Fibroblast of lung (primary cell): ENCODE measurements around the gene MRI1. TPM values are rescaled to one million over a fixed set of nuclear protein-coding genes. Genes with fewer than 3 reads are reported as not detected.

Experiments
- DNase-seq, 2 donors: peaks; one replicate each; pipeline versions ENCODE4 v3.0.0 to v3.0.0-alpha.2; 2010; ENCODE audit warnings: low read depth in 2 of 2
- H2AFZ ChIP-seq: 2 replicates; pipeline ENCODE4 v1.5.1; 2012; ENCODE audit warnings: low read length, control low read depth, inconsistent platforms
- H3K27ac ChIP-seq: 2 replicates; pipeline ENCODE4 v1.5.1; 2011; ENCODE audit warnings: low read length, control low read depth; ENCODE audit not compliant: insufficient read depth
- H3K27me3 ChIP-seq: 2 replicates; pipeline ENCODE4 v1.5.1; 2011; ENCODE audit warnings: mild to moderate bottlenecking, low read length; ENCODE audit not compliant: control insufficient read depth, insufficient read depth
- H3K36me3 ChIP-seq: 2 replicates; pipeline ENCODE4 v1.5.1; 2011; ENCODE audit warnings: low read length; ENCODE audit not compliant: control insufficient read depth, insufficient read depth
- H3K4me1 ChIP-seq: 2 replicates; pipeline ENCODE4 v1.5.1; 2011; ENCODE audit warnings: low read length; ENCODE audit not compliant: control insufficient read depth, insufficient read depth; ENCODE audit errors: extremely low read depth
- H3K4me2 ChIP-seq: 2 replicates; pipeline ENCODE4 v1.5.1; 2011; ENCODE audit warnings: low read length, control low read depth; ENCODE audit not compliant: insufficient read depth; ENCODE audit errors: extremely low read depth
- H3K4me3 ChIP-seq, 4 experiments: fragments of 200-600 bp in 1 of 4; sonication (generic) in 1 of 4; replicated peaks in 1 of 4; 2 replicates each; pipeline ENCODE4 v1.5.1; 2011 to 2016; ENCODE audit warnings: low read length in 4 of 4, low read depth in 3 of 4, mild to moderate bottlenecking in 3 of 4, control low read depth in 2 of 4, inconsistent platforms in 1 of 4, mixed read lengths in 1 of 4; ENCODE audit not compliant: insufficient read depth in 1 of 4; ENCODE audit errors: control extremely low read depth in 1 of 4
- H3K79me2 ChIP-seq: 2 replicates; pipeline ENCODE4 v1.5.1; 2012; ENCODE audit warnings: mild to moderate bottlenecking, low read length, inconsistent platforms; ENCODE audit not compliant: control insufficient read depth, insufficient read depth
- H3K9ac ChIP-seq: 2 replicates; pipeline ENCODE4 v1.5.1; 2011; ENCODE audit warnings: mild to moderate bottlenecking, low read length, control low read depth; ENCODE audit not compliant: insufficient read depth
- H3K9me3 ChIP-seq: 2 replicates; pipeline ENCODE4 v1.5.1; 2012; ENCODE audit warnings: low read depth, low read length; ENCODE audit not compliant: control insufficient read depth, insufficient read depth
- H4K20me1 ChIP-seq: 2 replicates; pipeline ENCODE4 v1.5.1; 2011; ENCODE audit warnings: low read length; ENCODE audit not compliant: control insufficient read depth, insufficient read depth; ENCODE audit errors: extremely low read depth
- EZH2 ChIP-seq: IDR thresholded peaks from 2 replicates; pipeline ENCODE4 v1.5.1; 2012; ENCODE audit warnings: low read length, control low read depth, mild to moderate bottlenecking; ENCODE audit errors: missing control alignments
- polyA plus RNA-seq, 2 donors: library from polyadenylated mRNA; depleted of rRNA in 1 of 2; stranded (reverse) in 1 of 2; unstranded in 1 of 2; fragments of >200 nt; gene quantifications; 2 replicates each; pipeline ENCODE4 v1.2.1, GENCODE V29; 2011 to 2012; ENCODE audit warnings: missing spikeins in 1 of 2
- total RNA-seq: library from RNA; depleted of rRNA; stranded (reverse); fragments of >200 nt; gene quantifications from 2 replicates; pipeline ENCODE4 v1.2.1, GENCODE V29; 2014
- TF ChIP-seq, protein P1 (sequence below), 2 donors: IDR thresholded peaks in 1 of 2; conservative IDR thresholded peaks in 1 of 2; 1 replicate in 1 of 2; 2 replicates in 1 of 2; pipeline ENCODE4 v1.5.1; 2011 to 2012; ENCODE audit warnings: low read length in 2 of 2, control low read depth in 1 of 2, inconsistent platforms in 1 of 2, low read depth in 1 of 2, mild to moderate bottlenecking in 1 of 2

The MRI1 gene
- total and polyA plus RNA-seq, 2 donors (not counting 1 experiment from before 2014, with no cell fraction given), result 17.1 to 17.7 TPM

- no peak for TF ChIP-seq EZH2
- TF ChIP-seq, protein P1, sequence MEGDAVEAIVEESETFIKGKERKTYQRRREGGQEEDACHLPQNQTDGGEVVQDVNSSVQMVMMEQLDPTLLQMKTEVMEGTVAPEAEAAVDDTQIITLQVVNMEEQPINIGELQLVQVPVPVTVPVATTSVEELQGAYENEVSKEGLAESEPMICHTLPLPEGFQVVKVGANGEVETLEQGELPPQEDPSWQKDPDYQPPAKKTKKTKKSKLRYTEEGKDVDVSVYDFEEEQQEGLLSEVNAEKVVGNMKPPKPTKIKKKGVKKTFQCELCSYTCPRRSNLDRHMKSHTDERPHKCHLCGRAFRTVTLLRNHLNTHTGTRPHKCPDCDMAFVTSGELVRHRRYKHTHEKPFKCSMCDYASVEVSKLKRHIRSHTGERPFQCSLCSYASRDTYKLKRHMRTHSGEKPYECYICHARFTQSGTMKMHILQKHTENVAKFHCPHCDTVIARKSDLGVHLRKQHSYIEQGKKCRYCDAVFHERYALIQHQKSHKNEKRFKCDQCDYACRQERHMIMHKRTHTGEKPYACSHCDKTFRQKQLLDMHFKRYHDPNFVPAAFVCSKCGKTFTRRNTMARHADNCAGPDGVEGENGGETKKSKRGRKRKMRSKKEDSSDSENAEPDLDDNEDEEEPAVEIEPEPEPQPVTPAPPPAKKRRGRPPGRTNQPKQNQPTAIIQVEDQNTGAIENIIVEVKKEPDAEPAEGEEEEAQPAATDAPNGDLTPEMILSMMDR (conservative IDR thresholded peaks at IDR 0.05 in 1 of 2, IDR thresholded peaks at IDR 0.05 in 1 of 2; ENCODE audit: low read depth in 1 of 2, low read length in 2 of 2), result no peak
- Histone ChIP-seq H3K36me3 (no peaks in the 10 kb centered on the region), H3K4me1 (peaks cover 17% of the 10 kb centered on the region), H3K9me3 (no peaks in the 10 kb centered on the region), H4K20me1 (no peaks in the 10 kb centered on the region), H3K27me3 (no peaks in the 10 kb centered on the region), H2AFZ (no peak overlapping the region), H3K4me3 (no peak overlapping the region), H3K79me2 (peaks cover 2% of the 10 kb centered on the region), H3K27ac (peak overlapping the region; percentile 47), H3K4me2 (peak overlapping the region; percentile 44), H3K9ac (no peak overlapping the region)
- peak; percentile 65 to 85 for DNase-seq
Measured at GRCh38 chr19:13727798-13728197, 36.5 kb upstream of the MRI1 start.

DNA sequence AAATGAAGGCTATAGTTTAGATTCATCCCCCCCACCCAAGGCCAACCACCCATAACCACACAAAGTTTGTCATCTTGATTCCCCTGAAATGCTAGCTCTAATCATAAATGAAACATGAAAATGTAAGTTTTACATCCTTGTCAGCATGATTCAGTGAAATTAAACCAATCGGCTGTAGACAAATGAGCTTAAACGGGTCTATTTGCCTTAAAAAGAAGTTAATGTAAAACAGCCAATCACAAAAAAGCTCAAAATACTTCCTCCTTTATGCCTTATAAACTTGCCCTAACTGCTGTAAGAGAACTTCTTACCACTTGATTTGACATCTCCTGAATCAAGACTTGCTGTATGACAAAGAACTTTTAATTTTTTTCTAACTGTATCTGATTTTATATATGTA, 34.5 kb upstream of the MRI1 start:
- Histone ChIP-seq H2AFZ (no peak overlapping the region), H3K4me2 (no peak overlapping the region), H3K9ac (no peak overlapping the region), H3K4me3 (no peak overlapping the region), H3K9me3 (no peaks in the 10 kb centered on the region), H3K36me3 (no peaks in the 10 kb centered on the region), H4K20me1 (no peaks in the 10 kb centered on the region), H3K79me2 (peaks cover 2% of the 10 kb centered on the region), H3K27ac (peak overlapping the region; percentile 97), H3K4me1 (peaks cover 17% of the 10 kb centered on the region), H3K27me3 (no peaks in the 10 kb centered on the region)
- TF ChIP-seq, protein P1 (conservative IDR thresholded peaks at IDR 0.05 in 1 of 2, IDR thresholded peaks at IDR 0.05 in 1 of 2; ENCODE audit: low read depth in 1 of 2, low read length in 2 of 2), result no peak
- TF ChIP-seq EZH2, result no peak
- peak in 1 of 2 donors; percentile 56 for DNase-seq

- peak; percentile 98 for DNase-seq
- peak overlapping the region; percentile 85 for H3K4me2 ChIP-seq
- TF ChIP-seq, protein P1 (conservative IDR thresholded peaks at IDR 0.05 in 1 of 2, IDR thresholded peaks at IDR 0.05 in 1 of 2; ENCODE audit: low read depth in 1 of 2, low read length in 2 of 2), result no peak
- no peak for TF ChIP-seq EZH2
- peak overlapping the region; percentile 97 for H3K27ac ChIP-seq
- peaks cover 17% of the 10 kb centered on the region for H3K4me1 ChIP-seq
- peak overlapping the region; percentile 75 to 91 (median 78) for H3K4me3 ChIP-seq
- H3K79me2 ChIP-seq, result peaks cover 2% of the 10 kb centered on the region
- no peaks in the 10 kb centered on the region for H3K36me3 ChIP-seq
- peak overlapping the region; percentile 82 for H3K9ac ChIP-seq
- no peaks in the 10 kb centered on the region for H3K9me3 ChIP-seq
- peak overlapping the region; percentile 77 for H2AFZ ChIP-seq
- no peaks in the 10 kb centered on the region for H4K20me1 ChIP-seq
- H3K27me3 ChIP-seq, result no peaks in the 10 kb centered on the region
Measured at GRCh38 chr19:13731147-13731964, 33.0 kb upstream of the MRI1 start.
